ENCODE results near the gene SLC25A13.
"Not testable (repeated sequence)": the region's sequence is repeated elsewhere in the genome, so short reads cannot be mapped to it uniquely, and the experiment has no call there.

SLC25A13 gene

DNA sequence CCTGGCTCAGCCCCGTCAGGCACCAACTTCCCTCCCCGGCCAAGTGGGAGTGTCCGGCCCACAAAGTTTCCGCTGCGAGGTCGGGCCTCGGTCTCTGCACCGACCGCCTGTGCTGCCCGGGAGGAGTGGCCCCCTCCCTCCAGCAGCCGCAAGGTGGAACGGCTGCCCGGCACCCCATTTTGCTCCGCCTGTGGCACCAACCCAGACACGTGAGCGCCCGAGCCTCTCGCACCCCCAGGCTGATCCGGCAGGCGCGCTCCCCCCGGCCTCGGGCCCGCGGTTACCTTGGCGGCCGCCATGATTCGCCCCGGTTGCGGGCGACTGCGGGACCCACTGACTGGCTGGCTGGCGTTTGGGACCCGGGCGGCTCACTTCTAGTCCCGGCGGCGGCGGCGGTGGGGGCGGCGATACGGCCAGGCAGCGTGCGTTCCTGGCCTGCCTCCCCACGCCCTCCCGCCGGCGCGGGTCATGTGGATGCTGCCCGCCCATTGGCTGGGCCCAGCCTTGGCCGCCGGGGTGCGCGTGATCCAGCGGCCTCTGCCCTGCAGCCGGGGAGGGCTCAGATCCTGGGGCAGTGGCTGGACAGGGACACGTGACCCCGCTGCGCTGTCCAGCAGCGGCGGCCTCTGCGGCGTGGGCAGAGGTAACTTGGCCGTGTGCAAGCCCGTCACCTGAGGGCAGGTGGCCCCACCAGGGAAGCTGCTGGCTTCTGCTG, at the start of gene SLC25A13:
Gene SLC25A13, minus strand, starts transcription at position 441 of the 715 bp plus-strand sequence. Its CDS starts 142 bp downstream, at position 299.
- DNase-seq (ENCODE audit: low read depth) = peak; percentile 41

DNA sequence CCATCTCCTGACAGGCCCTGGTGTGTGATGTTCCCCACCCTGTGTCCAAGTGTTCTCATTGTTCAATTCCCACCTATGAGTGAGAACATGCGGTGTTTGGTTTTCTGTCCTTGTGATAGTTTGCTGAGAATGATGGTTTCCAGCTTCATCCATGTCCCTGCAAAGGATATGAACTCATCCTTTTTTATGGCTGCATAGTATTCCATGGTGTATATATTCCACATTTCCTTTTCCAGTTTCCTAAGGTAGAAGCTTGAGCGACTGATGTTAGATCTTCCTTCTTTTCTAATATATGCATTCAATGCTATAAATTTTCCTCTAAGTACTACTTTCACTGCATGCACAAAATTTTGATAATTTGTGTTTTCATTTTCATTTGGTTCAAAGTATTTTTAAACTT, 44.0 kb upstream of the SLC25A13 start:
- DNase-seq (ENCODE audit: low read depth) = not testable (repeated sequence)

GRCh38 chr7:96361116-96361857, 39.4 kb upstream of the SLC25A13 start:
- no peak for DNase-seq (ENCODE audit: low read depth)

DNA sequence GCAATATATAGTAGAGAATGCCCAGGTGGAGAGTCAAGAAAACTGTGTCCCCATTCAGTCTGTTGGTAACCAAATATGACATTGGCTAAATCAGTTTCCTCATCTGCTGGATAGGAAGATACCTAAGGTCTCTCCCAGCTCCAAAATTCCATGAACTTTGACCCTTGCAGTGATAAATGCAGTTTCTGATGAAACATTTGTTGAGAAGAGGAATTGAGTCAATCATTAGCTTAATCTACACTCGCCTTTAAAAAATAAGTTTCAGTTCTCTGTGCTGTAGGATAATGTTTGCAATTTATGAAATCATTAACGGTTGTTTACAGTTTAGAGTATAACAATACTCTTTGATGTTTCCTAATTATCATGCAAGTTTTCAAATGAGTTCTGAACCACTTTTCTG, 38.0 kb upstream of the SLC25A13 start:
- DNase-seq (ENCODE audit: low read depth) = no peak

DNA sequence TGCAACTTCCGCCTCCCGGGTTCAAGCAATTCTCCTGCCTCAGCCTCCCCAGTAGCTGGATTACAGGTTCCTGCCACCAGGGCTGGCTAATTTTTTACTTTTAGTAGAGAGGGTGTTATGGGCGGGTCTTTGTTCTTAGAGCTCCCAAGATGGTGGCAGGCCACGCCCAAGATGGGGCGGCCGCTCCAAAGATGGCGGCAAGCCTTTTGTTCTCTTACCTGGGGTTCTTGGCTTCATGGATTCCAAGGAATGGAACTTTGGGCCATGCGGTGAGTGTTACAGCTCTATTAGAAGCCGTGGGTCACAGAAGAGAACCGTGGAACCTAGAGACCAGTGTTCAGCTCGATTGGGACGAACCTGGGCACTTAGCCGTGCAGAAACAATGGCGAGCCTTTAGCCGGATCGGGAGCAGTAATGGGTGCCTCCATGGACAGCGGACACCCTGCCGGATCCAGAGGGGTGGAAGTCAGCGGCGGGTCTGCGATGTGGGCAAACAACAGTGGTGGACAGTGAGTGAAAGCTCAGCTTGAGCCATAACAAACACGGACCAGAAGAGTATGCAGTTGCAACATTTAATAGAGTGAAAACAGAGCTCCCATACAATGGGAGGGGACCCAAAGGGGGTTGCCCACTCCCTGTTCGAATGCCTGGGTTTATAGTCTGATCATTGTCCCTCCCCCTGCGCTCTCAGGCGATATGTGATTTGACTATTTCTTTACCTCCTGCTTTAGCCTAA, 36.5 kb upstream of the SLC25A13 start:
- DNase-seq (ENCODE audit: low read depth) = not testable (repeated sequence)

- no peak for DNase-seq (ENCODE audit: low read depth)
These were observed 34.1 kb upstream of the SLC25A13 start for GRCh38 chr7:96355990-96356506.

GRCh38 chr7:96354881-96355280, 33.0 kb upstream of the SLC25A13 start:
- DNase-seq (ENCODE audit: low read depth) = no peak

DNA sequence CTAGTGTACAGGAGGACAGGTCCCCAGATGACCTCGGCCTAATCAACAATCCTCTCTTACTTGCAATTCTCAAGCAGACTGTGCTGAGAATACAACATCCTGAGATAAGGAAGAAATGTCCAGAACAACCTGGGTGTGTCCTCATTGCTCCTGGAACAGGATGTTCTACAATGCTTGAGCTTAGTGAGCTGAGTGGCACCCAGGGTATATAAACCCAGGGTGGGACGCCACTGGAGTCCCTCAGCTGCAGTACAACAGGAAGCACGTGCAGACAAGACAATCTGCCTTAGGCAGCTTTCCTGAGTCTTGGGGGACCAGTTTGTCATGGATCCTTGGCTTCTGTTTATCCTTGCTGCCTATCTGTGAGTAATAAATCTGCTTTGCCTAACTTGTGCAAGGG, 27.7 kb upstream of the SLC25A13 start:
- DNase-seq (ENCODE audit: low read depth) = no peak

DNA sequence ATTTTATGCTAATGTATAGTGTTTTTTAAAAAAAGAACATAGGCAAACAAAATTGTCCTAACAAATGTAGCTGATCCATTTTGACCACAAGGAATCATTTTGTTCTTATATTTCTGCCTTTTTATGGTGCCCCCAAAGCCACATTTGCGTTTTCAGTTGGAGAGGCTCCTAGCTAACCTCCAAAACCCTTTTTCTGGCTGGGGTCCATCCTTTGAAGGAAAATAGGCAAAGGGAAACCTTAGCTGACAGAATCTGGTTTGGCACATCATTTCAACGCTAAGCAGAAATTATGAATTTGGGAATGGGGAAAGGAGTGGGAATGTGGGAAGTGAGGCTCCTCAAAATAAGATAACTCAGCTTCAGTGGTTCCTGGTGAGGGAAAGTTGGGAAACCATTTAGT, 25.6 kb upstream of the SLC25A13 start:
- no peak for DNase-seq (ENCODE audit: low read depth)

DNA sequence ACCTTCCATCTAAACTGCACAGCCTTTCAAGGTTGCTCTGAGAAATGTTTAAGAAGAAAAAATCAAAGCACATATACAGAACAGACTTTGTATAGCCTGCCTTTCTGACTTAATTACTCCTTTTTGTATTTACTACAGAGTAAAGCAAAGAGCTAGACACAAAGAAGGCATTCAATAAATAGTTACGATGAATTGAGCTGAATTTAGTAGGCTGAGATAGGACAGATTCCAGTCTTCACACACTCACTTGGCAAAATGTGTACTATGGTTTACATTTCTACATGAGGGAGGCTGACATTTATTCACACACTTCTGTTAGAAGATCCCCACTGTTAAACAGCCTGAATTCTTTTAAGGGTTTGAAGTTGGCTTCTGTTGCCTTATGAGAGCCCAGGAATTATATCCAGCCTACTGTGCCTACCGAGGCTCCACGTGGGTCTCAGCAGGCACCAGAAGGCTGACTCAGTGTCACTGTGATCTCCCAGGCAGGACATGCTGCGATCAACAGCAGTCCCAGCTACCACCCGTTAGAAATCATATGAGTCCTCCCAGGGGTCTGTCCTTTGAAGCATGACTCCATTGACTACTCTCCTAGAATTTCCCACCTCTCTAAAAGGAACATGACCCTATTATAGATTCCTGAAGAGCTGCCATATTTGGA, 24.5 kb upstream of the SLC25A13 start:
- DNase-seq (ENCODE audit: low read depth) = no peak

- no peak for DNase-seq (ENCODE audit: low read depth)
These were observed 22.3 kb upstream of the SLC25A13 start for GRCh38 chr7:96344236-96344635.

DNA sequence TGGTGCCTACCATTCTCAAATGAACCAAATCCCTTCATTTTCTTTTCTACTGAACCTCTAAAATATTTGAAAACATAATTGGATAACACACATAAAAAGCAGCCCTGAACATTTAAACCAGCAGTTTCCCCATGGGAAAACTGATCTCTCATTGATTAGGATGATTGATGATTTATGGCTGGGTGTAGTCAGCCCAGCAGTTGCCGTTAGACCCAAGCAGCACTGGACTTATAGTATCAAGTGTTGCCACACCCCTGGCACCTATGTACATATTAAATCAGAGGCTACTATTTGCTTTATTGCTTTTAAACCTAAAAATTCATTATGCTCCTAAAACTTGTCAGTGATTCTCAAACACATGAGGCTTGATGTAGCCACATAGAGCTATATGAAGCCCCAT, 20.2 kb upstream of the SLC25A13 start:
- DNase-seq (ENCODE audit: low read depth) = no peak

- DNase-seq (ENCODE audit: low read depth) = no peak
These were observed 15.6 kb upstream of the SLC25A13 start for GRCh38 chr7:96337519-96337918.

DNA sequence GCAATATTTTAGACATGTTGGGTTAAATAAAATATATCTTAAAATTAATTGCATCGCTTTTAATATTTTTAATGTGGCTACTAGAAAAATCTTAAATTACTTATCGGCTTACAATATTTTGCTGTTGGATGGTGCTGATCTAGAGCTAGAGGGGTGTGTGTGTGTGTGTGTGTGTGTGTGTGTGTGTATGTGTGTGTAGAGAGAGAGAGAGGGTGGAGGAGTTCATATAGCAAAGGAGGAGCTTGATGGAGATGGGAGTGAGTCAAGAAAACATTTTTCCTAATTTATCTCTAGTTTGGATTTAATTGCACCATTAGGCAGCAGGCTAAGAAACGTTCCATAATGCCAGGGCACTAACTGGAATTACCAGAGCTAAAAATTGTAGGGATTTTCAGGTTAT, 10.4 kb upstream of the SLC25A13 start:
- no peak for DNase-seq (ENCODE audit: low read depth)

DNA sequence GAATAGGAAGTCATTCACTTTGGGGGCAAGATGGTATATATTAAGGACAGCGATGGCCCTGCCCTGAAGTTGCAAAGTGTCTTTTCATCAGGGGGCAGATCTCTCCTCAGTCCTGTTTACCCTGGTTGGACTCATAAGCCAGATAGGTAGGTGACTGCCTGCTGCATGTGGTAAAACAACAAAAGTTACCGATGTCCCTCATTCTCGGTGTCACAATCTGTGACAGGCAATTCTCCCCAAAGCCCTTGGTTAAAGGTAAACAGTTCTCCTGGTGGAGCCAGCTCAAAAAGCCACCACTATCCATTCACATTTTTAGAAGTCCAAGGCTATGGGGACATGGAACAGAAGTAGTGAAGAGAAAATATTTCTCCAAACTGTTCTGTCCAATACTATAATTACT, 9.9 kb upstream of the SLC25A13 start:
- DNase-seq (ENCODE audit: low read depth) = no peak

DNA sequence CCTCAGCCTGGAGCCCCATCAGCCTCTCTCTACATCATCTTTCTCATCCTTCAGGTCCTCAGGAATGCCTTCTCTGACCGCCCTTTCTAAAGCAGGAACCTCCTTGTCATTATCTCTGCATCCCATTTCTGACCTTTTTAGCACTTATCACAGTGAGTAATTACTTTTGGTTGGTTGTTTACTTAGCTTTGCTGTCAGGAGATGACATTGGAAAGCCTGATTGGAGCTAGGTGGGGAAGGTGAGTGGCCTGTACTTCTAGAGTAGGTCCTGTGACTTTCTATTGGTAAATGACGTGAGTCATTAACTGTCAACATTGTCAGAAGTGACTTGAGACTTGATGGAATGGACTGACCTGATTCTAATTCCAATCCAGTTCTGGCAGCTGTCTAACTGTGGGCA, 9.3 kb upstream of the SLC25A13 start:
- no peak for DNase-seq (ENCODE audit: low read depth)

DNA sequence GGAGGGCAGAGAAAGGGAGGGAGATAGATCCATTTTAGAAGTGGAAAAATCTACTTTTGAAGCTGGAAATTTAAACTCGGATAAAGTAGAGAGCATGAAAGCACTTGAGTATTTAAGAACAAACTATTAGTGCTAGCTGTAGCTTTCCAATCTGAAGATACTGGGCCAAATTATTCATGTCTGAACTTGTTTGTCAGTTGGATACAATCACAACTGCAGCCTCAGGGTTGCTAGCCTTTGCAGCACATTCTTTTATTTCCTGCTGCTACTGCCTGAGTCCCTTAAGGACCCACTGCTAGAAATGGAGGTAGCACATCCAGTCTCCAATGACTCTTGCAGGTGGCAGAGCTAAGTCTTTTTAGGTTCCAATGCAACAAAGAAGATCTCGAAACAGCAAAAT, 8.3 kb upstream of the SLC25A13 start:
- no peak for DNase-seq (ENCODE audit: low read depth)

DNA sequence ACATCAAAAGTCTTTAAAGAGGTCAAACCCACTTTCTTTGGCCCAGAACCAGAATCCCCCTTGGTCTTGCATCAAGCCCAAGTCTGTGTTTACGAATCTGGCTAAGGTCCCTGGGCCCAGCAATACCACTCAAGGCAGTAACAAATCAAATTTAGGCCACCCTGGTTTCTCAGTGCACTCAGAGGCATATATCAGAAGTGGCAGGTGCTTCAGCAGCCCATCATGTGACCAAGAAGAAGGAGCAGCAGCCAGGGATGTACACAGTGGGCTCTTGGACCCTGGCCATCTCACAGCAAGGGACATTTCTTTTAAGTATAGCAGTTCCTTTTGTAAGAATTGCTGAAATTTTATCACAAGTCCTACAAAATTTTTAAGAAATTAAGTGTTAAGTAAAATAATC, 7.3 kb upstream of the SLC25A13 start:
- DNase-seq (ENCODE audit: low read depth) = no peak

DNA sequence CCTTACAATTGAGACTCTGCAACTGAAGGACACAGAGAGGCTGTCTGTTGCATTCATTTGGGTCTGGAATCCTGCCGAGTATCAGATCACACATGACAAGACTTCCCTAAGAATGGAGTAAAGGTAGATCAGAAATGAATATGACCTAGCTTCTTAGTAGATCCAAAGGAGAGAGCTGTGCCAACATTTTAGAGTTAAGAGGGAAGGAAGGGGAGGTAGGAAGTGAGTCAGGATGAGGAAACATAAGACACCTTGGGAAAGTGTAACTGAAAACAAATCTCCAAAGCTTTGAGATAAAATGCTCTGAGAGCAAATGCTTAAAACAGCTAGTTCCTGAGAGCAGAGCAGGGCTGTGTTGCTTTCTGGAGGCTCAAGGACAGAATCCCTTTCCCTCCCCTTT, 6.1 kb upstream of the SLC25A13 start:
- DNase-seq (ENCODE audit: low read depth) = no peak

DNA sequence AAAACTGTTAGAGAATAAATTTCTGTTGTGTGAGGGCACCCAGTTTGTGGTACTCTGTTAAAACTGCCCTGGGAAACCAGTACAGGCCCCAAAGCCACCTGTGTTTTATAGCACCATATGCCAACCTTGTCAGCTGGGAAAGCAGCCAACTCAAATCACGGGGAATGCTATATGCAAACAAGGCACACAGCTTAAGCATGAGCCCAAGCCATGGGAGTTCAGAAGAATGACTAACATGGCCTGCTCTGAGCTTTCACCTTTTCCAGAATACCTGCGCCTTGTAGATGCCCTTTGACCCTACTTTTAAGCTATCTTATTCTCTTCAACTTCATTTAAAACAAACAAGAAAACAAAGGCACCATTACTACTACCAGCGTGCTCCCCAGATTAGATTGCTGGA, 5.5 kb upstream of the SLC25A13 start:
- DNase-seq (ENCODE audit: low read depth) = no peak

DNA sequence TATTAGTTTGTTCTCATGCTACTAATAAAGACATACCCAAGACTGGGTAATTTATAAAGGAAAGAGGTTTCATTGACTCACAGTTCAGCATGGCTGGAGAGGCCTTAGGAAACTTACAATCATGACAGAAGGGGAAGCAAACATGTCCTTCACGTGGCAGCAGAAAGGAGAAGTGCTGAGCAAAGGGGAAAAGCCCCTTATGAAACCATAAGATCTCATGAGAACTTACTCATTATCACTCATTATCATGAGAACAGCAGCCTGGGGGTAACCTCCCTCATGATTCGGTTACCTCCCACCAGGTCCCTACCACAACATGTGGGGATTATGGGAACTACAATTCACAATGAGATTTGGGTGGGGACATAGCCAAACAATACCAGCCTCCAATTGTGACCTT, 4.9 kb upstream of the SLC25A13 start:
- not testable (repeated sequence) for DNase-seq (ENCODE audit: low read depth)

DNA sequence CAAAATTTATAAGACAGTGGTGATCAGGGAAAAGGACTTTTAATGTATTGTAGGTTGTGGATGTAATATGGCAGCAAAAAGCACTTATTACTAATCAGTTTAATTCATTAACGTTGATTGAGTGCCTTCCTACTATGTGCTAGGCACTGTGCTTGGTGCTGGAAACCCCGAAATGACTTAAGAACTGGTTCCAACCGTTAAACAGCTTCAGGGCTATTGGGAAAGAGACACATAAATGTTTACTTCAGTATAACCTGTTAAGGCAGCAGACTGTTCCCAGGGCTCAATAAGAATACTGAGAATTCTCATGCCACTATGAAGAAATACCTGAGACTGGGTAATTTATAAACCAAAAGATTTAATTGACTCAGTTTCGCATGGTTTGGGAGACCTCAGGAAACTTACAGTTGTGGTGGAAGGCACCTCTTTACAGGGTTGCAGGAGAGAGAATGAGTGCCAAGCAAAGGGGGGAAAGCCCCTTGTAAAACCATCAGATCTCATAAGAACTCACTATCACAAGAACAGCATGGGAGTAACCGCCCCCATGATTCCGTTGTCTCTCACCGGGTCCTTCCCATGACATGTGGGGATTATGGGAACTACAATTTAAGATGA, 1.1 kb upstream of the SLC25A13 start:
- DNase-seq (ENCODE audit: low read depth) = no peak
